ENCODE data around the gene CD300LG.

CD300LG gene

DNA sequence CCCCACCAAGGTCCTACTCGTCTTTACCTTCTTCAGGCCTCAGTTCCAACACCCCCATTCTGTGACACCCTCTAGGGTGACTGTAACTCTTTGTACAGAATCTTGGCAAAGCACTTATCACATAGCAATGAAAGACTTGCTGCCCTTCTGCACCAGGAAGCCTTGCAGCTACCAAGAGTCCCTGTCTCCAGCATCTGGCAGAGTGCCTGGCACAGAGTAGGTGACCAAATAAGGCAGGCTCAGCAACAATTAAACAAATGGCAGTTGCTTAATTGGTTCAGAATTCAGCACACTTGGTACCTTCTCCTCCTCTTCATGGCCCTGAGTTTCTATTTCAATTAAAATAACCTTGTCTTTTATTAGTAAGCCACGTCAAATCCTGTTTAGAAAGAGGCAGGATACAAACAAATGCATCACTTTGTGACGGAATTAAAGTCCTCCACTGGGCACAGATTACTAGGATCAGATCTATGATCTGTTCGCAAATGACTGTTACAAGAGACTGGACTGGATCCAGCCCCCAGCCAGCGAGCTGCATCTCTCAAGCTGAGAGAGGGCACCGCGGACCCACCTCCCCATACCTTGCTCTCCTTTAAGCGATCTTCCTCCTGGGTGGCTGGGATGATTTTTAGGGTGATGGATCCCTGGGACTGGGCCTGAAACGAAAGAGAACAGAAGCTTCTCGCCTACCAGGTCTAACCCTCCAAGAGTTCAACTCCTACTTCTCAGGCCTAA, 23.5 kb upstream of the CD300LG start:
- in situ Hi-C loops (cut with HindIII; ENCODE audit: low sequenced_read_pairs) = loop anchor here (10.0 kb wide), 1 partner anchor 239 kb away; no protein-coding TSS in a partner anchor

DNA sequence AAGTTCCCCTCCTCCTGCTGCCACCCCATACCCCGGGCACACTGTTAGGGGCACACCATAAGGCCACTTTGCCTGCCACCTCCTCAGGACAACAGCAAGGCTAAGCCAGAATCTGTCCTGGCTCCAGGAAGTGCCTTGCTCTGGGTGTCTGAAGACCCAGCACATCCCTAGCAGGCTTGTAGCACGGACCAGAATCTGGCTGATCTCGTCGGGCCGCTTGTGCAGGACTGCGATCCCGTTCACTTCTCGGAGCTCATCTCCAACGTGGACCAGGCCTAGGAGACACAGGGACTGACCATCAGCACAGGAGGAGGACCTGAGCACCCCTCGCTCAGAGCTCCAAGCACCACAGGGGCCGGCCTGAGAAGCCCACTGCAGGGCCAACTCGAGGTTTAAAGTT, 21.4 kb upstream of the CD300LG start:
- in situ Hi-C loops (cut with HindIII; ENCODE audit: low sequenced_read_pairs) = loop anchor here (10.0 kb wide), 1 partner anchor 241 kb away; no protein-coding TSS in a partner anchor

DNA sequence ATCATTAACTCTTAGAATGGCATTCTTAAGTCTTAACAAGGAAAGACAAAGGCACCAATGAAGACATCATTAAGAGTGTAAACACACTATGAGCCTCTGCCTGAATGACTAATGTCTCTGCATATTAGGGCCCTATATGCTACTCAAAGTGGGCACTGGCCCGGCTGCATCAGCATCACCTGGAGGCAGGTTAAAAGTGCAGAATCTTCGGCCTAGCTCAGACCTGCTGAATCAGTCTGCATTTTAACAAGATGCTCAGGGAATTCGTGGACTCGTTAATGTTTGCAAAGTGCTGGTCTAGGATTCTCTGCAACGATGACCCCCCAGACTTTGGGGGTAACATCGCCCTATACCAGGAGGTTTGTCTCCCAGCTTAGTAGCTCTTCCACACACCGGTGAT, 20.8 kb upstream of the CD300LG start:
- in situ Hi-C loops (cut with HindIII; ENCODE audit: low sequenced_read_pairs) = loop anchor here (10.0 kb wide), 1 partner anchor 241 kb away; no protein-coding TSS in a partner anchor

DNA sequence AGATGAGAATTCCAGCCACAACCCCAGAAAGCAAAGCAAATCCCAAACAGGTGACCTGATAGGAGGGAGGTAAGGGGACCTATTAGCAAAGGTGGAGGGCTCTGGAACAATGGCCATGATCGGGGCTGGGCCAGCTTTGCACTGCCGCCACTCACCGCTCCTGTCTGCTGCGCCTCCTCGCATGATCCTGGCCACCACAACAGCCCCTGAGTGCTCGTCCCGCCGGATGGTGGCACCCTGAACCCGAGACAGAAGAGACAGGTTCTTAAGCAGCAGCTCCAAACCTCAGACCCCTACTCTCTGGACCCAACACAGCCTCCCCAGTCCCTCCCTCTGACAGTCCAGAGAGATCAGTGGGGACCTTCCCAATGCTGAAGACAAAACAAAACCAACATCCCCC, 19.4 kb upstream of the CD300LG start:
- in situ Hi-C loops (cut with HindIII; ENCODE audit: low sequenced_read_pairs) = loop anchor here (10.0 kb wide), 1 partner anchor 243 kb away; no protein-coding TSS in a partner anchor

- in situ Hi-C loops (cut with HindIII; ENCODE audit: low sequenced_read_pairs) = loop anchor here (10.0 kb wide), 1 partner anchor 245 kb away; no protein-coding TSS in a partner anchor
Measured at GRCh38 chr17:43829738-43830137, 17.2 kb upstream of the CD300LG start.

GRCh38 chr17:43830510-43831140, 16.4 kb upstream of the CD300LG start:
- in situ Hi-C loops (cut with HindIII; ENCODE audit: low sequenced_read_pairs) = no loop called here

DNA sequence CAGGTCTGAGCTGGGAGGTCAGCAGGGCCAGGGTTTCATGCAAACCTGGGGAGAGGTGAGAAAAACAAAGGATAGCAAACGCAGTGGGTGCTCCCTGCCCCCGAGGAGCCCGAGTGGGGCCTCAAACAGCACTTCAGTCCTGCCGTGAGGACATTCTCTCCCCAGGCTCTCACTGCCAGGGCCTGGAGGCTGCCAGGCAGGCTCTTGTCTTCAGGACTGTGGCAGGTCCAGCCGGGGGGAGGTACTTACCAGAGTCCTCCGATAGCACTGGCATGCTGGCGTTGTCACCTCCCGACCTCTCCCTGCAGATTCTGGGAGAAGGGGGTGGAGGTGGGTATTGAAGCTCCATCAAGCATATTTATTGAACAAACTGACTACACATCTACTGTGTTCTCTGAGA, 15.3 kb upstream of the CD300LG start:
- in situ Hi-C loops (cut with HindIII; ENCODE audit: low sequenced_read_pairs) = no loop called here

DNA sequence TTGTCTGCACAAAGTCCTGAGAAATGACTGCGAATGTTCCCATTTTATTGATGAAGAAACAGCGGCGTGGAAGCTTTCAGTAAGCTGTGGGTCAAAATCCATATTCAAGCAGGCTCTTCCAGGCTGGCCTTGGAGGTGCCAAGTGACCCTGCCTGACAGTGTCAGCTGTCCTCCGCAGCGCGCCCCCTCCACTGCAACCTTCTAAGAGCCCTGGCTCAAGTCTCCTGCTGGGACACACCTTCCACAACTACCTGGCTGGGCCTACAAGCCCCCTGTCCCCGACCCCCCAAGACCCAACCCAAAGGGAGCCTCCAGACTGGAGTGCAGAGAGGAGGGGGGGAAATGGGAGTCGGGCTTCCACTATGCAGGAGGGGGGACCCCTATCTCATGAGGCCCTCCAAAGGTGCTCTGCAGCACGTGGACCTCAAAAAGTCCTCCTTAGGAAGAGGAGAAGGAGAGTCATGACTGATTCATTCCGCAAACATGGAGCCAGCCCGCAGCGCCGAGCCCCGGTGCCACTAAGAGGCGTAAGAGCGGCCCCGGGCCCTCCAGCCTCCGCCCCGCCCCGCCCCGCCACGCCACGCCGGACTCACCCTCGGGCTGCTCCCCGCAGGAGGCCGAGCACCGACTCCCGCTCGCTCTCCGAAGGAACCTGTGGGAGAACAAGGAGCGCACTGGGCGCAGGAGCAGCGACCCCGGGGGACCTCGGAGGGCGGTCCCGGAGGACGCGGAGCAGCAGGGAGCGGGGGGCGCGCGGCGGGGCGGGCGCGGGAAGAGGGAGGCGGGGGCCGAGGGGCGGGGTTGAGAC, 14.6 kb upstream of the CD300LG start:
- in situ Hi-C loops (cut with HindIII; ENCODE audit: low sequenced_read_pairs) = no loop called here

GRCh38 chr17:43832976-43833829, 13.8 kb upstream of the CD300LG start, which contains the start of gene MPP3:
Gene MPP3 (minus strand): TSS chr17:43833146. CDS start chr17:43831906, 1,240 bp downstream.
- in situ Hi-C loops (cut with HindIII; ENCODE audit: low sequenced_read_pairs) = no loop called here

- in situ Hi-C loops (cut with HindIII; ENCODE audit: low sequenced_read_pairs) = no loop called here
Measured at GRCh38 chr17:43834106-43834505, 12.9 kb upstream of the CD300LG start.

DNA sequence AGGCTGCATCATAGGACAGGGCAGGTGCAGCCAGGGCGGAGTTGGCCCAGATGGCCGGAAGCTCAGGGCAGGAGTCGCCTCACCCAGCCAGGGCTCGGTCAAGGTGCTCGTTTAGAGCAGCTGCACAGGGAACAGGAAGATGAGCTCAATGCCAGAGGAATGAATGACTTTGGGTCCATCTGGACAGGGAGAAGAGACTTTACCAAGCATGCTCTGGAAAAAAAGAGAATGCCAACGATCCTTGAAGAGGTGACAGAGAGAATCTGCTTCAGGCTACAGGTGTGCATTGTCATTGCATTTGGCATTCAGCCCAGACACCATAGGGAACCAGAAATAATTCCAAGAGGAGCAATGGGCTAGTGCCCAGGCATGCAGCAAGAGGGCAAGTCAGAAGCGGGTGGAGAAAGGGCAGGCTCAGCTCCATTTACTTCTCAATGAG, 7.3 kb upstream of the CD300LG start:
- in situ Hi-C loops (cut with HindIII; ENCODE audit: low sequenced_read_pairs) = loop anchor here (5.0 kb wide), 3 partner anchors 38 to 88 kb away; no protein-coding TSS in a partner anchor

DNA sequence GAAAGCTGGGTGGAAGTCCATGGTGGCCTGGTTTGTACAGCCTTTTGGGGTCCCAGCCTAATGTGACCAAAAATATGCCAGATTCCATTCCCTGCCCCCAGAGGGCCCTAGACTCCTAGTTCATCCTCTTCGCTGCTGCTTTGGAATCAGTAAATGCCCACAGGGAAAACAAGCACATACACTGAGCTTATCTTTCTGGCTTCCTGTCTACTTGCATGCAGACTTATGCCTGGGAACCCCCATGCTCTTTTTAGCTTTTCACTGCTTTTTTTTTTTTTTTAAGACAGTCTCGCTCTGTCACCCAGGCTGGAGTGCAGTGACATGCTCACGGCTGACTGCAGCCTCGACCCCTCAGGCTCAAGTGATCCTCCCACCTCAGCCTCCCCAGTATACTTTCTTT, 6.2 kb upstream of the CD300LG start:
- in situ Hi-C loops (cut with HindIII; ENCODE audit: low sequenced_read_pairs) = loop anchor here (5.0 kb wide), 3 partner anchors 36 to 86 kb away; no protein-coding TSS in a partner anchor

DNA sequence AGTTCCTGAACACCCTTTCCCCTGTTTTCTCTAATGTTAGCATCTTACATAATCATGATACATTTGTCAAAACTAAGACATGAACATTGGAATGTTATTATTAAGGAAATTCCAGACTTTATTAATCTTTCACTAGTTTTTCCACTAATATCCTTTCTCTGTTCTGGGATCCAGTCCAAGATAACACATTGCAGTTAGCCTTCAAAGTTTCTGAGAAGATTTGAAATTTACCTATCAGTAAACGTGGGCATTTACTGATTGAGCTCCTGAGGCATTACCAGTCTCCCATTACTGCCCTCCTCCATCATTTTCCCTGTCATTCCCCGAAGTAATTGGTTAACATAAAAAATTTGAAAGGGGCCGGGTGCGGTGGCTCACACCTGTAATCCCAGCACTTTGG, 5.7 kb upstream of the CD300LG start:
- in situ Hi-C loops (cut with HindIII; ENCODE audit: low sequenced_read_pairs) = loop anchor here (5.0 kb wide), 3 partner anchors 36 to 86 kb away; no protein-coding TSS in a partner anchor

- in situ Hi-C loops (cut with HindIII; ENCODE audit: low sequenced_read_pairs) = loop anchor here (5.0 kb wide), 3 partner anchors 35 to 85 kb away; no protein-coding TSS in a partner anchor
Measured at GRCh38 chr17:43842091-43842974, 4.6 kb upstream of the CD300LG start.

DNA sequence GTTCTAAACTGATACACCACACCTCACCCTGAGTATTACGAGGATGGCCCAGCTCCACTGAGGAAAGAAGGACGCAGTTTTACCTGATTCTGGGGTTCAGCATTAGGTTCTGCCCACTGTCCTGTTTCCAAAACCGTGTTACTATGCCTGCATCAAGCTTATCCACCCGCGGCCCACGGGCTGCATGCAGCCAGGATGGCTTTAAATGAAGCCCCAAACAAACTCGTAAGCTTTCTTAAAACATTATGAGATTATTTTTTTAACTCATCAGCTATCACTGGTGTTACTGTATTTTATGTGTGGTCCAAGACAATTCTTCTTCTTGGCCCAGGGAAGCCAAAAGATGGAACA, 4.0 kb upstream of the CD300LG start:
- in situ Hi-C loops (cut with HindIII; ENCODE audit: low sequenced_read_pairs) = loop anchor here (5.0 kb wide), 3 partner anchors 34 to 84 kb away; no protein-coding TSS in a partner anchor

DNA sequence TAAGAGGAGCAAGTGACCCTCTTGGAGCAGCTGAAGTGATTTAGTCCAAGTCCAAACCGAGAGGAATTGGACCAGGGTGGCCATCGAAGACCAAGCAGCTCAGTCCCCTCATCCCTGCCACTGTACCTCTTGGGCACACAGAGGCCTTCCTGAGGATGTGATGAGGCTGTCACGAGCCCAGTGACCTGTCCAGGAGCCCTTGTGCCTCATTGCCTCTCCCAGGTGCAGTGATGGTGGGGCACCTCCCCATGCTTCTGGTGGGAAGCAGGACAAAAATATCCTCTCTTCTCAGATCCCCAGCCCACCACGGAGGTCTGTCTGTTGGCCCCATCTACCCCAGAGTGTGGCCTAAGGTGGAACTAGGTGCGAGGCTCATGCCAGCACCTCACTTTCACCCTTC, 2.7 kb upstream of the CD300LG start:
- in situ Hi-C loops (cut with HindIII; ENCODE audit: low sequenced_read_pairs) = loop anchor here (5.0 kb wide), 3 partner anchors 33 to 83 kb away; no protein-coding TSS in a partner anchor

DNA sequence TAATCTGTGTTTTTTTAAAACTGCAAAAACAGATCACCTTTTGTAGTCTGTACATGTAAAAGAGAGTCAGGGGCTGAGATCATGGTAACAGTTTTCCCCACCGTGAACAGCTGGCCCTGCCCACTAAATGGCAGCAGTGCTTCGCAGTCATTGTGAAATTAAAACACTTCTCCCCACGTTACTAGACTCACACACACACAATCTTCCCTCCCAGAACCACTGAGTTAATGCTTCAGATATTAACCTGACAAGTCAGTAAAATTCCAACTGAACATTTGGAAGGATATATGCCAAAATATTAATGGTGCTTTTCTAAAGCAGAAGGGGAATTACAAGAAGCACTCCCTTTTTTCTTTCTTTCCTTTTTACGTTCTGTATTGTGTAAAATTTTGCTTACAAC, 1.2 kb upstream of the CD300LG start:
- in situ Hi-C loops (cut with HindIII; ENCODE audit: low sequenced_read_pairs) = no loop called here

- in situ Hi-C loops (cut with HindIII; ENCODE audit: low sequenced_read_pairs) = no loop called here
Measured at GRCh38 chr17:43846221-43846712, 709 bp upstream of the CD300LG start.

DNA sequence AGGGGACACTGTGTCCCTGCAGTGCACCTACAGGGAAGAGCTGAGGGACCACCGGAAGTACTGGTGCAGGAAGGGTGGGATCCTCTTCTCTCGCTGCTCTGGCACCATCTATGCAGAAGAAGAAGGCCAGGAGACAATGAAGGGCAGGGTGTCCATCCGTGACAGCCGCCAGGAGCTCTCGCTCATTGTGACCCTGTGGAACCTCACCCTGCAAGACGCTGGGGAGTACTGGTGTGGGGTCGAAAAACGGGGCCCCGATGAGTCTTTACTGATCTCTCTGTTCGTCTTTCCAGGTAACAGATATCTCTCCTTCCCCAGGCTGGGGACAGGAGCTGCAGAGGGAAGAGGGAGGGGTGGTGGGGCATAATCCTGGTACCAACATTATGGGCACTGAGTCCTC, 1.6 kb downstream of the CD300LG start:
- in situ Hi-C loops (cut with HindIII; ENCODE audit: low sequenced_read_pairs) = no loop called here

Data from endothelial cell of hepatic sinusoid (primary cell).